ENCODE measurements around the gene ELMOD1. TPM values are rescaled to one million over a fixed set of nuclear protein-coding genes. Genes with fewer than 3 reads are reported as not detected.

Gene ELMOD1
- total RNA-seq: 1.1 and 2.0 TPM in 2 replicates

DNA sequence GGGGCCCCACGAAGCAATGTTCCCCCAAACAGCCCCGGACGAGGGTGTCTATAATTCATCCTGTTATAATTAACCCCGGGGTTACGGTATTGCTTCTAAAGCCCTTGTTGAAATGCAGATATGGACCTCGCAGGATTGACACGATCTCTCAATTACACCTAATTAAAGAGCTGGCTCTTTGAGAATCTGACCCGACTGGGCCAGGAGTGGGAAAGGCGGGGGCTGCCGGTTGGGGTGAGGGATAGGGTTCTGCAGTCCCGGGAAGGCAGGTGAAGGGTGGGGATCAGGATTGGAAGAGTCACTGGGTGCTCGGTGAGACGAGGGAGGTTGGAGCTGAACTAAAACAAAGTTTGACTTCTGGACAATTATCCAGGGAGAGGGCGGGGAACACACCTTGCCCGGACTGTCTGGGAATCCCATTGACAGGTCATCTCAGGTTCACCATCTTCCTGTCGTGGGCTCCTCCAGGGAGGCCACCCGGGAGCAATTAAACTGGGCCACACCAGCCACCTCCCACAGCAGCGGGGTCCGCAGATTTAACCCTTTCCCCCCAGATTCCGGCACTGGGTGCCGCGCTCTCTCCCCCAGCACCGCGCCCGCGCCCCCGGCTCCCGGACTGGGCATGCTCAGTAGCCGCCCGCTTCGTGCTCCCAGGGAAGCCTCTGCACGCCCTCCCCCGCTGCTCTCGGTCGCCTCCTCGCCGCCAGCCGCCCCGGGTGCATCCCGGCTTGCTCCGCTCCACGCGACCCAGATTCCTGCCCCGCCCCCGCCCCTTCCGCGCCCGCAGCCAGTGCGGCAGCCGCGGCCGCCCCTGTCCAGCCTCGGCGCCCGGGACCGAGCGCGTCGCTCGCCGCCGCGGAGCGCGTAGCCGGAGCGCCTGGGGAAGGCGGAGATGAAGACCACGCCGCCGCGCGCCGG, at the start of gene ELMOD1:
ELMOD1 (plus strand) TSS at position 688 of the 918 bp plus-strand sequence. CDS start 27,043 bp downstream, outside the sequence.

DNA sequence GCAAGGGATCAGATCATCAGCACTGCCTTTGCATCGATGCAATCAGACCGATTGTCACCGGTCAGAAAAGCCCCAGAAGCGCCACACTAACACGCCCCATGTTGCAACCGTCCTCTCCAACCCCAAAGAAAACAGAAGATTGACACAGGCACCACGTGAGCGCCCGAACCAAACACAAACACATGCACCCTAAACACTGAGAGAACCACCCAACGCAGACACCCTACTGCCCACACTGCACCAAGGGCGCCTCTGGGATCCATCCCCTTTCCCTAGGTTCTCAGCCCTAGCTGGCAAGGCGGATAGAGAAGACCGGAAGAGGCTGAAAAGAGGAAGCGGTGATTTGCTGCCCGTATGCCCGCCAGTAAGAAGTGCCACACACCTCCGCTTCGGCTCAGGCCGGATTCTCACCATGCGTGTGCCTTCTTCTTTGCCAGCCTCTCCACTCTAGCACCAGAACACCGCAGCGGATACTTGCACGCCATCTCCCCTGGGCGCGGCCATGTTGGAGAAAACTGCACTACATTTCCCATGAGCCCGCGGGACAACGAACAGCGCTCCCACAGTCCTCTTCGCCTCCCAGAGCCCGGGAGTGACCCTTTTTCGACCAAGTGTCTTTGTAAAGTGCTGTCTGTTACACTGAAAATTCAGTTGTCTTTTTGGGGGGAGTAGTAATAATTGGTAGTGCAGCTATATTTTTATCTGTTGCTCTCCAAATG, 25.6 kb upstream of the ELMOD1 start, which contains the start of gene ALKBH8:
ALKBH8 (minus strand) TSS at position 517 of the 719 bp plus-strand sequence. CDS start 4,842 bp downstream, outside the sequence.

DNA sequence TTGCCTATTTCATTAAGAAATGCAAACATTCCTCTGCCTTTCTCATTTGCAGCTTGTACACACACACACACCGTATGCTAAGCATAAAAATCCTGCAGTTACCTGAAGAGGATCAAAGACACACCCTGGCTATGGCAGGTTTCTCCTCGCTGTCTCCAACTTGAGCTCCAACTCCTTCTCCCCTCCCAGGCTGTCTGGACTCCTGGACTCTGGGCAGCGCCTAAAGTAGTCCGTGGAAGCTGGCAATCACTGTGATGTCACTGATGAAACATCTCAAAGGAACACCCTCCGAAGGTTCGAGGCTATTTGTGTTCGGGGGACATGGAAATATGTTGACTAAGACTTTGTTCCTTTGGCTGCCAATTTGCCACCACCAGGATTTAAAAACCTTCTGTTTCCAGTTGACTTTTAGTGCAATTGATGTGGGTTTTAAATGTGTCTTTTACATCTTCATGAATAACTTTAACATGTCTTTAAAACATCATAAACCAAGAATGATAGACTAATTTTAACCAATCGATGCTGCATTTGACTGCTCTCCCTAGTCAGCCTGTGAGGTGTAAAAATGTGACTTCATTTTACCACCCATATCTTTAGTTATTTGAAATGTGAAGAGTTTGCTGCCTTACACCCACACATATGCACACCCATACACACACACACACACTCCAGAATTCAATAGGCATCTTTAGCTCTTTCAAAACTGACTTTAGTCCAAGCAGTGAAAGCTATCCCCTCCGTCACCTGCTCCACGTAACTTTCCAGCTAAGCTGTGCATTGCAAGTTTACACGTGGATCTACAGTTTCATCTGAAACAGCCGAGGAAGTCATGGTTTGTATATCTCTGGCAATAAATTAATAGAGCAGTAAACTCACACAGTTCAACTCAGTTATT, 121.2 kb downstream of the ELMOD1 start, which contains the start of gene SLN:
SLN (minus strand) TSS at position 196 of the 895 bp plus-strand sequence.

Other genes starting within 250 kb of the ELMOD1 start
- 8.1 and 14.4 TPM in 2 replicates for gene CWF19L2, start 133.3 kb upstream of the ELMOD1 start, total RNA-seq
- 6.4 and 7.8 TPM in 2 replicates for gene ALKBH8, start 25.4 kb upstream of the ELMOD1 start, total RNA-seq
- gene SLN, start 120.9 kb downstream of the ELMOD1 start, total RNA-seq: not detected in 2 replicates